HepG2 (cell line): ENCODE measurements around the gene HIGD1A. TPM values are rescaled to one million over a fixed set of nuclear protein-coding genes. Genes with fewer than 3 reads are reported as not detected.

Source experiments
- CREB1 ChIP-seq, 2 experiments: fragments of 450-650 bp in 1 of 2; IDR thresholded peaks; 2 replicates each; pipeline ENCODE4 v1.6.1; 2016 to 2017; ENCODE audit warnings: control low read depth in 1 of 2, mild to moderate bottlenecking in 1 of 2, missing compliant biosample characterization in 1 of 2, missing genetic modification characterization in 1 of 2
- CREM ChIP-seq, 2 experiments: sonication (generic) in 1 of 2; formaldehyde crosslinking in 1 of 2; IDR thresholded peaks; 2 replicates each; pipeline versions ENCODE4 v1.4.0 to v1.6.1; 2016 to 2020; ENCODE audit warnings: antibody characterized with exemption in 1 of 2, mild to moderate bottlenecking in 1 of 2, missing genetic modification reagents in 1 of 2
- IKZF1 ChIP-seq: fragments of 450-650 bp; IDR thresholded peaks from 2 replicates; pipeline ENCODE4 v1.7.1; 2016
- MXI1 ChIP-seq: IDR thresholded peaks from 3 replicates; pipeline ENCODE4 v1.6.1; 2012; ENCODE audit warnings: low read depth, low read length, inconsistent platforms, borderline replicate concordance
- RFX5 ChIP-seq: IDR thresholded peaks from 2 replicates; pipeline ENCODE4 v1.6.1; 2011; ENCODE audit warnings: low read depth, low read length, improper control_type of control experiment
- RFXANK ChIP-seq: IDR thresholded peaks from 2 replicates; pipeline ENCODE4 v1.6.1; 2016
- SIN3A ChIP-seq: IDR thresholded peaks from 2 replicates; pipeline ENCODE4 v1.6.1; 2011; ENCODE audit warnings: low read depth, mild to moderate bottlenecking, control low read depth, low read length, borderline replicate concordance
- SNAI1 ChIP-seq: sonication (generic); formaldehyde crosslinking; IDR thresholded peaks from 2 replicates; pipeline ENCODE4 v1.5.0; 2020; ENCODE audit warnings: mild to moderate bottlenecking, missing genetic modification reagents, borderline replicate concordance
- ZFYVE20 ChIP-seq: sonication (generic); formaldehyde crosslinking; IDR thresholded peaks from 2 replicates; pipeline ENCODE4 v1.8.0; 2023; ENCODE audit warnings: low read depth, mild to moderate bottlenecking, moderate library complexity, missing genetic modification reagents, borderline replicate concordance
- ZNF749 ChIP-seq: sonication (generic); formaldehyde crosslinking; IDR thresholded peaks from 2 replicates; pipeline ENCODE4 v1.8.0; 2022; ENCODE audit warnings: mild to moderate bottlenecking, missing genetic modification reagents, moderate library complexity, borderline replicate concordance
- polyA plus RNA-seq, 8 experiments: library from polyadenylated mRNA; depleted of rRNA in 3 of 8; stranded (reverse) in 7 of 8; unstranded in 1 of 8; fragments of >200 nt; fragmentation: Illumina TruSeq in 4 of 8; extraction: Trizol in 4 of 8; gene quantifications; 2 replicates each; pipeline versions ENCODE4 v1.2.1 to v1.2.3, GENCODE V29; 2011 to 2016; ENCODE audit warnings: low read depth in 4 of 8, missing spikeins in 1 of 8, mixed read lengths in 1 of 8; ENCODE audit not compliant: insufficient read depth in 1 of 8
- total RNA-seq, 5 experiments: library from RNA; depleted of rRNA; stranded (reverse); fragments of >200 nt; fragmentation: Illumina TruSeq; extraction: Trizol; gene quantifications; 2 replicates each; pipeline ENCODE4 v1.2.3, GENCODE V29; 2016; ENCODE audit warnings: low read depth in 1 of 5
- TF ChIP-seq, protein P1 (sequence below): sonication (generic); formaldehyde crosslinking; IDR thresholded peaks from 2 replicates; pipeline ENCODE4 v1.5.0; 2020; ENCODE audit warnings: mild to moderate bottlenecking, missing genetic modification reagents, borderline replicate concordance
- TF ChIP-seq, protein P2 (sequence below): IDR thresholded peaks from 2 replicates; pipeline ENCODE4 v1.6.1; 2018; ENCODE audit warnings: missing genetic modification reagents

The HIGD1A gene
- total and polyA plus RNA-seq, 2 of the 13 experiments (the other 11 are each of a cell fraction or from before 2014, with no cell fraction given): 222 to 253 TPM

DNA sequence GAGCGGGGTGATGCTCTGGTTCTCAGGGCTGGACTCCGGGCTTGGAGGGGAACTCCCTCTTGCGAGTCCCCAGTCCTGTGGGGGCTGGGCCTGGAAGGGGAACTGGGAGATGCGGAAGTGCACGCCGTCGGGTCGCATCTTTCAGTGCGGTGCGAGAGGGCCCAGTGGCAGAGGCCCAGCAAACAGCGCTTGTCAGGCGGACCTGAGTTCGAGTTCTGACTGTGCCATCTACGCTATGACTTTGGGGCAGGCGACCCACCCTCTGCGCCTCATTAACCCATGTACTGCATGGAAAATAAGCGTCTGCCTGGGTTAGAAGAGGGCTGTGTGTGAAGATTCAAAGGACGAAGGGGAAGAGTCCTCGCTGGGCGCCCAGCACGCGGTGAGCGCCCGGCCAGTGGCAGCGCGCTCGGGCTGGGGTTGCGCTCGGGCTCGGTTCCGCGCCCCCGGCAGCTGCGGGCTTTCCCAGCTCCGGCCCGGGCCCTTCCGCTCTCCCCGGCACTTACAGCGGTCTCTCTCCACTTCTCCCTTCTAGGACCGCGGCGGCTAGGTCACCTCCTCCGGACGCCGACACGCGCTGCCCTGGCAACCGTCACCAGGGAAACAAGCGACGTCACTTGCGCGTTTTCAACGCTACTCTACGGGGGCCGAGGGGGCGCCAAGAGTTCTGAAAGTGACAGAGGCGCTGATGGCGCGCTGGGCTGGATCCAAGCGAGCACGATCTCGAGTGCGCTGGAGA is 31.5 kb downstream of the HIGD1A start, which contains the start of gene CCDC13 (continued):
- TF ChIP-seq, protein P1, sequence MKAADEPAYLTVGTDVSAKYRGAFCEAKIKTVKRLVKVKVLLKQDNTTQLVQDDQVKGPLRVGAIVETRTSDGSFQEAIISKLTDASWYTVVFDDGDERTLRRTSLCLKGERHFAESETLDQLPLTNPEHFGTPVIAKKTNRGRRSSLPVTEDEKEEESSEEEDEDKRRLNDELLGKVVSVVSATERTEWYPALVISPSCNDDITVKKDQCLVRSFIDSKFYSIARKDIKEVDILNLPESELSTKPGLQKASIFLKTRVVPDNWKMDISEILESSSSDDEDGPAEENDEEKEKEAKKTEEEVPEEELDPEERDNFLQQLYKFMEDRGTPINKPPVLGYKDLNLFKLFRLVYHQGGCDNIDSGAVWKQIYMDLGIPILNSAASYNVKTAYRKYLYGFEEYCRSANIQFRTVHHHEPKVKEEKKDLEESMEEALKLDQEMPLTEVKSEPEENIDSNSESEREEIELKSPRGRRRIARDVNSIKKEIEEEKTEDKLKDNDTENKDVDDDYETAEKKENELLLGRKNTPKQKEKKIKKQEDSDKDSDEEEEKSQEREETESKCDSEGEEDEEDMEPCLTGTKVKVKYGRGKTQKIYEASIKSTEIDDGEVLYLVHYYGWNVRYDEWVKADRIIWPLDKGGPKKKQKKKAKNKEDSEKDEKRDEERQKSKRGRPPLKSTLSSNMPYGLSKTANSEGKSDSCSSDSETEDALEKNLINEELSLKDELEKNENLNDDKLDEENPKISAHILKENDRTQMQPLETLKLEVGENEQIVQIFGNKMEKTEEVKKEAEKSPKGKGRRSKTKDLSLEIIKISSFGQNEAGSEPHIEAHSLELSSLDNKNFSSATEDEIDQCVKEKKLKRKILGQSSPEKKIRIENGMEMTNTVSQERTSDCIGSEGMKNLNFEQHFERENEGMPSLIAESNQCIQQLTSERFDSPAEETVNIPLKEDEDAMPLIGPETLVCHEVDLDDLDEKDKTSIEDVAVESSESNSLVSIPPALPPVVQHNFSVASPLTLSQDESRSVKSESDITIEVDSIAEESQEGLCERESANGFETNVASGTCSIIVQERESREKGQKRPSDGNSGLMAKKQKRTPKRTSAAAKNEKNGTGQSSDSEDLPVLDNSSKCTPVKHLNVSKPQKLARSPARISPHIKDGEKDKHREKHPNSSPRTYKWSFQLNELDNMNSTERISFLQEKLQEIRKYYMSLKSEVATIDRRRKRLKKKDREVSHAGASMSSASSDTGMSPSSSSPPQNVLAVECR (CRISPR knock-in tag): peak; percentile 36; the same call in 1 of the 2 replicates
- TF ChIP-seq CREM (IDR thresholded peaks at IDR 0.05) (peak; percentile 31; the same call in 1 of the 2 replicates), CREM (CRISPR knock-in tag; IDR thresholded peaks at IDR 0.05) (no peak), MXI1 (peak; percentile 72; the same call in 1 of the 3 replicates), CREB1 (IDR thresholded peaks at IDR 0.05) (peak; percentile 37; the same call in 1 of the 2 replicates), CREB1 (CRISPR knock-in tag; IDR thresholded peaks at IDR 0.05) (peak; percentile 73), SIN3A (0 out of 2 replicates have a peak, but pooled peaks have one; percentile 31), IKZF1 (no peak), SNAI1 (CRISPR knock-in tag) (no peak), RFXANK (CRISPR knock-in tag) (peak; percentile 92; the same call in 1 of the 2 replicates), ZFYVE20 (no peak), ZNF749 (no peak), RFX5 (peak; percentile 92)
- TF ChIP-seq, protein P2, sequence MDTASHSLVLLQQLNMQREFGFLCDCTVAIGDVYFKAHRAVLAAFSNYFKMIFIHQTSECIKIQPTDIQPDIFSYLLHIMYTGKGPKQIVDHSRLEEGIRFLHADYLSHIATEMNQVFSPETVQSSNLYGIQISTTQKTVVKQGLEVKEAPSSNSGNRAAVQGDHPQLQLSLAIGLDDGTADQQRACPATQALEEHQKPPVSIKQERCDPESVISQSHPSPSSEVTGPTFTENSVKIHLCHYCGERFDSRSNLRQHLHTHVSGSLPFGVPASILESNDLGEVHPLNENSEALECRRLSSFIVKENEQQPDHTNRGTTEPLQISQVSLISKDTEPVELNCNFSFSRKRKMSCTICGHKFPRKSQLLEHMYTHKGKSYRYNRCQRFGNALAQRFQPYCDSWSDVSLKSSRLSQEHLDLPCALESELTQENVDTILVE (CRISPR knock-in tag): no peak
- TF ChIP-seq, all 625 proteins: peak for 14
